HG03066 (cell line): Measurements from ENCODE around the gene MYCBPAP.

Source experiments
- ATAC-seq: cut with Tn5 transposase; IDR thresholded peaks from one replicate; pipeline ENCODE4 v1.9.1; 2021; ENCODE audit warnings: low read depth; ENCODE audit not compliant: unreplicated experiment

The MYCBPAP gene

GRCh38 chr17:50514936-50515702 is 6.9 kb downstream of the MYCBPAP start:
- no peak for ATAC-seq

GRCh38 chr17:50517011-50517410 is 8.8 kb downstream of the MYCBPAP start:
- no peak for ATAC-seq

GRCh38 chr17:50517504-50518383 is 9.5 kb downstream of the MYCBPAP start:
- ATAC-seq, result no peak

GRCh38 chr17:50518384-50519023 is 10.3 kb downstream of the MYCBPAP start:
- ATAC-seq, result no peak

GRCh38 chr17:50519141-50519834 is 11.0 kb downstream of the MYCBPAP start:
- no peak for ATAC-seq

GRCh38 chr17:50520483-50520882 is 12.2 kb downstream of the MYCBPAP start:
- ATAC-seq, result no peak

GRCh38 chr17:50521514-50521913 is 13.3 kb downstream of the MYCBPAP start:
- no peak for ATAC-seq

GRCh38 chr17:50522766-50523165 is 14.5 kb downstream of the MYCBPAP start:
- ATAC-seq, result no peak

GRCh38 chr17:50523208-50523607 is 15.0 kb downstream of the MYCBPAP start:
- ATAC-seq, result no peak

- no peak for ATAC-seq
Measured at GRCh38 chr17:50524838-50525237, 16.6 kb downstream of the MYCBPAP start.

- no peak for ATAC-seq
Measured at GRCh38 chr17:50527155-50527762, 19.0 kb downstream of the MYCBPAP start.

GRCh38 chr17:50527949-50528474 is 19.8 kb downstream of the MYCBPAP start:
- ATAC-seq, result no peak

- no peak for ATAC-seq
Measured at GRCh38 chr17:50529849-50530248, 21.6 kb downstream of the MYCBPAP start.

GRCh38 chr17:50531428-50532025 is 23.3 kb downstream of the MYCBPAP start:
- no peak for ATAC-seq

GRCh38 chr17:50532452-50533024 is 24.3 kb downstream of the MYCBPAP start, which contains the start of gene EPN3:
EPN3 (plus strand) TSS chr17:50532735; CDS start chr17:50536557, 3,822 bp downstream.
- no peak for ATAC-seq

GRCh38 chr17:50533185-50533584 is 24.9 kb downstream of the MYCBPAP start:
- ATAC-seq, result no peak

GRCh38 chr17:50533720-50534148 is 25.5 kb downstream of the MYCBPAP start:
- ATAC-seq, result no peak

- ATAC-seq, result no peak
Measured at GRCh38 chr17:50534222-50534978, 26.2 kb downstream of the MYCBPAP start.
